ENCODE measurements around the gene MBD5. TPM values are rescaled to one million over a fixed set of nuclear protein-coding genes. Genes with fewer than 3 reads are reported as not detected.

The MBD5 gene
- total RNA-seq, 1 experiment from 2014 or later = 8.5 TPM

GRCh38 chr2:148524519-148524919, 503.6 kb downstream of the MBD5 start:
- Histone ChIP-seq H3K4me2 (ENCODE audit: low read length) (no peak overlapping the region), H3K27me3 (ENCODE audit: low read length) (no peaks in the 10 kb centered on the region), H3K4me3 (ENCODE audit: low read length) (no peak overlapping the region), H3K4me1 (ENCODE audit: insufficient read depth, low read length) (no peaks in the 10 kb centered on the region), H3K79me2 (ENCODE audit: low read length) (no peaks in the 10 kb centered on the region), H3F3A (ENCODE audit: low read length, unreplicated experiment) (no peaks in the 10 kb centered on the region), H3K9me2 (replicated peaks; ENCODE audit: low read length) (no peaks in the 10 kb centered on the region), H3K36me3 (ENCODE audit: low read depth, low read length) (no peaks in the 10 kb centered on the region), H4K20me1 (ENCODE audit: low read length) (no peaks in the 10 kb centered on the region), H3K9ac (ENCODE audit: low read length) (no peak overlapping the region), H3K9me3 (ENCODE audit: low read length) (no peaks in the 10 kb centered on the region), H3K27ac (ENCODE audit: low read length) (no peak overlapping the region), H2AFZ (ENCODE audit: low read length) (no peak overlapping the region)
- ChIA-PET CTCF (no interaction called here), POLR2A (ENCODE audit: unreplicated experiment) (no interaction called here)
- DNase-seq = no peak
- TF ChIP-seq EZH2 (IDR thresholded peaks at IDR 0.05; ENCODE audit: low read length, unreplicated experiment) = no peak
- no peak for TF ChIP-seq EZH2phosphoT487 (IDR thresholded peaks at IDR 0.05; ENCODE audit: borderline replicate concordance, low read length)
- TF ChIP-seq CTCF (conservative IDR thresholded peaks at IDR 0.05; ENCODE audit: low read depth, low read length) = no peak
- no peak for ATAC-seq
- no TSS peak for BruUV-seq (replicated peaks)
- intact Hi-C loops (cut with micrococcal nuclease) = no loop called here

DNA sequence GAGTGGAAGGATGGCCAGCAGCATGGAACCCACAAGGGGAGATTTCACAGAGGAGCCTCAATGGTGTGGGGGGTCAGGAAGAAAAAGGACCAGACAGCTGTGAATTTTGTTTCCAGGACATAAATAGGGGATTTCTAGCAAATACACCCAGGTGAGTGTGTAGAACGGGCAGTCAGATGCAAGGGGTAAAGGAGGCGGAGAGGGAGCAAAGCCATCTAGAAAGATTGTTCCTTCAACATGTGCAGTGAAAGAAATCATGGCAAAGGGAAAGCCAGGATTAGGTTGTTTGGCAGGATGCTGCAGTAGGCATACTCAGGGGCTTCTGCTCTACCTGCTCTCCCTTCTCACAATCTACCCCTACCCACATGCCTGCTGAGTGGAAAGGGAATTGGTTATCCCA, 504.2 kb downstream of the MBD5 start:
- Histone ChIP-seq H3K4me3 (ENCODE audit: low read length) (no peak overlapping the region), H3K9me2 (replicated peaks; ENCODE audit: low read length) (no peaks in the 10 kb centered on the region), H3K27ac (ENCODE audit: low read length) (no peak overlapping the region), H3K36me3 (ENCODE audit: low read depth, low read length) (no peaks in the 10 kb centered on the region), H3K9ac (ENCODE audit: low read length) (no peak overlapping the region), H3K4me2 (ENCODE audit: low read length) (no peak overlapping the region), H3K79me2 (ENCODE audit: low read length) (no peaks in the 10 kb centered on the region), H4K20me1 (ENCODE audit: low read length) (no peaks in the 10 kb centered on the region), H3K9me3 (ENCODE audit: low read length) (no peaks in the 10 kb centered on the region), H2AFZ (ENCODE audit: low read length) (no peak overlapping the region), H3K4me1 (ENCODE audit: insufficient read depth, low read length) (no peaks in the 10 kb centered on the region), H3K27me3 (ENCODE audit: low read length) (no peaks in the 10 kb centered on the region), H3F3A (ENCODE audit: low read length, unreplicated experiment) (no peaks in the 10 kb centered on the region)
- intact Hi-C loops (cut with micrococcal nuclease) = no loop called here
- ChIA-PET POLR2A (ENCODE audit: unreplicated experiment) (no interaction called here), CTCF (no interaction called here)
- ATAC-seq (no peak), DNase-seq (no peak)
- no TSS peak for BruUV-seq (replicated peaks)
- TF ChIP-seq EZH2phosphoT487 (IDR thresholded peaks at IDR 0.05; ENCODE audit: borderline replicate concordance, low read length) = no peak
- TF ChIP-seq CTCF (conservative IDR thresholded peaks at IDR 0.05; ENCODE audit: low read depth, low read length) = no peak
- no peak for TF ChIP-seq EZH2 (IDR thresholded peaks at IDR 0.05; ENCODE audit: low read length, unreplicated experiment)

GRCh38 chr2:148526509-148527346, 505.8 kb downstream of the MBD5 start:
- Histone ChIP-seq H3K9ac (ENCODE audit: low read length) (no peak overlapping the region), H3F3A (ENCODE audit: low read length, unreplicated experiment) (no peaks in the 10 kb centered on the region), H3K4me1 (ENCODE audit: insufficient read depth, low read length) (no peaks in the 10 kb centered on the region), H3K27me3 (ENCODE audit: low read length) (no peaks in the 10 kb centered on the region), H3K9me3 (ENCODE audit: low read length) (no peaks in the 10 kb centered on the region), H3K36me3 (ENCODE audit: low read depth, low read length) (no peaks in the 10 kb centered on the region), H3K4me3 (ENCODE audit: low read length) (no peak overlapping the region), H3K79me2 (ENCODE audit: low read length) (no peaks in the 10 kb centered on the region), H3K9me2 (replicated peaks; ENCODE audit: low read length) (no peaks in the 10 kb centered on the region), H3K4me2 (ENCODE audit: low read length) (no peak overlapping the region), H4K20me1 (ENCODE audit: low read length) (no peaks in the 10 kb centered on the region), H2AFZ (ENCODE audit: low read length) (no peak overlapping the region), H3K27ac (ENCODE audit: low read length) (no peak overlapping the region)
- no peak for DNase-seq
- TF ChIP-seq CTCF (conservative IDR thresholded peaks at IDR 0.05; ENCODE audit: low read depth, low read length) (no peak), EZH2phosphoT487 (IDR thresholded peaks at IDR 0.05; ENCODE audit: borderline replicate concordance, low read length) (no peak), EZH2 (IDR thresholded peaks at IDR 0.05; ENCODE audit: low read length, unreplicated experiment) (no peak)
- ChIA-PET POLR2A (ENCODE audit: unreplicated experiment) (no interaction called here), CTCF (no interaction called here)
- BruUV-seq (replicated peaks) = no TSS peak
- intact Hi-C loops (cut with micrococcal nuclease) = no loop called here
- no peak for ATAC-seq
